Superior temporal gyrus (tissue), 1 donor: ENCODE data around the gene CTNNBIP1.
"Not testable (repeated sequence)": the region's sequence is repeated elsewhere in the genome, so short reads cannot be mapped to it uniquely, and the experiment has no call there.

Experiments
- DNase-seq: peaks from one replicate; pipeline ENCODE4 v3.0.0-alpha.2; 2016; ENCODE audit errors: extremely low spot score

Gene CTNNBIP1

DNA sequence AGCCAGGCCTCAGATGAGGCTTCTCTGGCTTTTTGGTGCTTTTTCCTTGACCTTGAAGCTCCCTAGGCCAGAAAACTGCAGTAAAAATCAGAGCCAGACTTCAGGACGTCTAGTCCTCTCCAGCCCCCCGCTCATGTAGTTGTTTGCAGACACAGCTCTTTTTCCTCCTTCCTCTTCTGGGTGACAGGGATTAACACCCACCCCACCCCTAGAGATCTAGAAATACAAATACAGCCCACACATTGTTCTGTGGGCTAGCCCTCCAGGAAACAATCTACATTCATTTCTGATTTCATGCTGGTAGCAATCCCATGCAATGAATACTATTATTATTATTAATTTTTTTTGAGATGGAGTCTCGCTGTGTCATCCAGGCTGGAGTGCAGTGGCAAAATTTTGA lies 76.4 kb downstream of the CTNNBIP1 start:
- DNase-seq = no peak

- DNase-seq = no peak
Observed at GRCh38 chr1:9827558-9828185, 82.4 kb downstream of the CTNNBIP1 start.

DNA sequence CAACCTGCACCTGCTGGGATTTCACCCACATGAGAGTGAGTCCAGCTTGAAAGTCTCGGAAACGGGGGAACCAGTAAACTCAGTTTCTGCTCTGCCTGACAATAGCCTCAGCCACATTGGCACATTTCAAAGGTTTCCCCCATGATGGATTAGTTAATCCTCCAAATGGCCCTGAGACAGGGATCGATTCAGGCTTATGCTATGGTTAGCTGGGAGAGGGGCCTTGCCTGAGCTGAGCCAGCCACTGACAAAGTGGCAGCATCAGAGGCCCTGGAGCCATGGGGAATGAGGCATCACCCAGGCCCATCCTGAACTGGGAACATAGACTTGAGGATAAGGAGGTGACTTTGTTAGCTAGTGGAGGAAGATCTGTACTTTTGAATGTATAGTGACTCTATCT lies 83.5 kb downstream of the CTNNBIP1 start:
- DNase-seq = no peak

- DNase-seq = no peak
Observed at GRCh38 chr1:9826087-9826486, 84.0 kb downstream of the CTNNBIP1 start.

DNA sequence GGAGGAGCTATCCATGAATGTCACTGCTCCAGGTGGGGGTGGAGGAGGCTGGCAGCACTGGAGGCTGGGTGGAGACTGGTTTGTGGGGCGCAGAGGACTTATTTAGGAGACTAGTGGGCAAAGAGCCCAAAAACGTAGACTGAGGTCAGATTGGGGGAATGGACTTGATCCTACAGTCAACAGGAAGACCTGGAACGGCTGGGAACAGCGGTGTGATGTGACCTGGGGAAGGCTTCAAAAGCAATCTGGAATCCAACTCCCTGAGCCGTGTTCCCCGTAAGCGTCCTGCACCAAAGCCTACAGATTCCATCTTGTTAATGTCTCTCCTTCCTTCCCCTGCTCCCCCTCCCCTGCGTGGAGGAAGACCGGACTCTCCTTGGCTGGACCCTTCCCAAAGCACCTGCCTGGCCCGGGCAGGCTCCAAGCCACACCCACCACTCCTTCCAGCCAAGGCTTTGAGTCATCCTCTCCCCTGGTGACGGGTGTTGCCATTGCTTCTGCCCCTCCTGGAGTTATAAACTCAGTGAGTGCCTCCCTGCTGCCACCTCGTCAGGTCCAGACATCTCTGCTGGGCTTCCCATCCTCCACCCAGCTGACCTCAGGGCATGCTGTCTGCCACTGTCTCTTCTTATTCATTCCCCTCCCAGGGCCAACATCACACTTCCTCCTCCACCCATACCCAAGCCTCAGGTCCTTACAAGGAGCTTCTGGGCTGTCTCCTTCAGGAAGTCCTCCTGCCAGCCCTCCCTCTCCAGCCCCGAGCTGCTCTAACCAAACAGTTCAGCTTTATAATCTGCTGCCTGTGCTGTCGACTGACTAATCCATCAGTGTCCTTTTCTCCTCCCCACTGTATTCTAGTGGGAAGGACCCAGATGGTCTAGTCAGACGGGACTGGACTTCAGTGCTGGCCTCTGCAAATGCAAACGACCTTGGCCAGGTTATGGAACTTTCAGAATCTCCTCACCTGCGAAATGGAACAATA lies 84.7 kb downstream of the CTNNBIP1 start:
- DNase-seq = peak; percentile 32

DNA sequence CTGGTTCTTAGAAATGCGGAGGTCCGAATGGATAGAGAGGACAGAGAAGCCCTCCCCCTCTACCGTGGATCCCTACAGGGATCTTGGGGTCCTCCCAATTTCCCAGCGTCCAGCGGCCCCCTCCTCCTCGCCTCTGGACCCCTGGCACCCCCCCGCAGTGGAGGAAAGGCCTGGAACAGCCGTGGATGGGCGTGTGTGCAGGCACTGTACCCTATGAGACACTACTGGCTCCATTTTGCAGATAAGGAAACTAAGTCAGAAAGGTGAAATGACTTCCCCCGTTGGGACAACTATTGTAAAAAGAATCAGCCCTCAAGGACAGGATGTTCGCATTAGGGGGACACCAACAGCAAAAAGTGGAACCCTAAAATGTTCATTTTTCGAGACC lies 85.4 kb downstream of the CTNNBIP1 start:
- DNase-seq = no peak

DNA sequence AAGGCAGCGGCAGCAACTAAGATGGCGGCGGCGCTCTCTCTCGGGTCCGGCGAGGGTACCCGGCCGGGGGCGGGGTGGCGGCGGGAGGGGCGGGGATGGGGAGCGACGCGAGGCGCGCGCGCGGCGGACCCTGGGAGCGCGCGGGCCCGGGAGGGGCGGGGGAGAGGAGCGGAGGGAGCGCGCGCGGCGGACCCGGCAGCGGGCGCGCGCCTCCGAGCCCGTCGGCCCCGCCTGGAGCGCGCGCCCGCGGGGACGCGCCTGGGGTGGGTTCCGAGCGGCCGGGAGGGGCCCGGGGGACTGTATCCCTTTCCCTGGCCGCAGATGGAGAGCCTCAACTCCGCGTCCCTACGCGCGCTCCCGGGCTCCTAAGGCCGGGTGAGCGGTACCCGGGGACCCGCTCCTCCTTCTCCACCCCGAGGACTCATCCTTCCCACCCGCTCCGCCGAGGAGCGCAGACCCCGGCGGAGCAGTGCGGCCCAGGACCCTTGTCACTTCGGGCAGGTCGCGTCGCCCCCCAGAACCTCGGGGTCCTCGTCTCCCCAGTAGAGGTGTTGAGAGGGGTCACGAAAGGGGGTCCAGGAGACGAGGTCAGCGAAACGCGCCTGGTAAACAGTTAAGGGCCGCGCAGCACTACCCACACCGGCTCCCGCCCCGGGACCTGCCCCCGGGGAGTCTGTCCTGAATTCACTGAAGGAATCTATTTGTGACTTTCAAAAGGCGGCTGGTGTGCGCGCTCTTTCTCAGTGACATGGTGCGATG lies 85.9 kb downstream of the CTNNBIP1 start, which contains the start of gene CLSTN1:
Gene CLSTN1, minus strand, starts transcription at position 23 of the 759 bp plus-strand sequence. CDS start 232 bp downstream, outside the sequence.
- peak; percentile 78 for DNase-seq

GRCh38 chr1:9823693-9823942 lies 86.5 kb downstream of the CTNNBIP1 start:
- no peak for DNase-seq

- DNase-seq = peak; percentile 72
Observed at GRCh38 chr1:9822897-9823692, 87.0 kb downstream of the CTNNBIP1 start.

- peak; percentile 38 for DNase-seq
Observed at GRCh38 chr1:9822490-9822889, 87.6 kb downstream of the CTNNBIP1 start.

DNA sequence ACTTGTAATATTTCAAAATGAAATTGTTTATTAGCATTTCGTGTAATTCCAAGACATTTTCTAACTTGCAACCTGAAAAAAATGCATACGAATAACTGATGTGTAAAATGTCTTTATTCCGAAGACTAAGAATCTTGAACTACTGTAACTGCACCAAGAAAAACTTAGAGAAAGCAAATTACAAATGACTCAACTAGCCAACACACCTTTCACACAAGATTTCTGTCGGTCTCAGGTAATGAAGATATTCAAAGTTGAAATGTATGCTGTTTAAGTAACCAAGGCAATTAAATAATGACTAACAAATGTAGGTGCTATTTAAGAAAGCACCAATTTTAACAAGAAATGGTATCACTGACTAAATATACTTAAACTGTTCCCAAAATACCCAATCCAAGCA lies 88.4 kb downstream of the CTNNBIP1 start:
- no peak for DNase-seq

DNA sequence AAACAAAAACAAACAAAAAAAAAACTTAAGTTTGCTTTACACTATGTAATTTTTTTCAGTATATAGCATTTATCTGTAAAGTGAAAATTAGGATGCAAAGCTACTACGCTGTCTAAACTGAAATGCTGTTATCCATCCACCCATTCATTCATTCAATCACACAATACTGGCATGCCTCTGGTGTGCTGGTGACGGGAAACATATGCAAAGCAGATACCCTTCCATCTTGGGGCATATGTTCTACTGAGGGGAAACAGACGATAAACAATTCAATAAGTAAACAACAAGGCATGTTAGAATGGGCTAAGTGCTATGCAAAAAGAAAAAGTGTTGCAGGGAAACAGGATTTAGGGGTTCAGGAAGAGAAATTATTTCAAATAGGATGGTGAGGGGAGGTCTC lies 89.5 kb downstream of the CTNNBIP1 start:
- no peak for DNase-seq

DNA sequence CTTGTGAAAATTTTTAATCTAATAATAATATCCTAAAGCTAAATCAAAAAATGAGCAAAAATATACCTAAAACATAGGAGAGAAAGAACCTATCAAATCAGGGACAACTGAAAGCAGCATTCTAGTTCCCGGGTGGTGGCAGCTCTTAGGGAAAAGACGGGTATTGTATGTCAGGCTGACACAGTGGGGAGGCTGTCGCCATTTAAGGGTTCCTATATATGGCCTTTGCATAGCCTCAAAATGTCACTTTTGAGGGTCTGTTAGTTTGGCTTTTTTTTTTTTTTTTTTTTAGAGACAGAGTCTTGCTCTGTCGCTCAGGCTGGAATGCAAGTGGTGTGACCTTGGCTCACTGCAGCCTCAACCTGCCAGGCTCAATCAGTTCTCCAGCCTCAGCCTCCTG lies 92.3 kb downstream of the CTNNBIP1 start:
- no peak for DNase-seq

GRCh38 chr1:9816199-9816598 lies 93.9 kb downstream of the CTNNBIP1 start:
- no peak for DNase-seq

DNA sequence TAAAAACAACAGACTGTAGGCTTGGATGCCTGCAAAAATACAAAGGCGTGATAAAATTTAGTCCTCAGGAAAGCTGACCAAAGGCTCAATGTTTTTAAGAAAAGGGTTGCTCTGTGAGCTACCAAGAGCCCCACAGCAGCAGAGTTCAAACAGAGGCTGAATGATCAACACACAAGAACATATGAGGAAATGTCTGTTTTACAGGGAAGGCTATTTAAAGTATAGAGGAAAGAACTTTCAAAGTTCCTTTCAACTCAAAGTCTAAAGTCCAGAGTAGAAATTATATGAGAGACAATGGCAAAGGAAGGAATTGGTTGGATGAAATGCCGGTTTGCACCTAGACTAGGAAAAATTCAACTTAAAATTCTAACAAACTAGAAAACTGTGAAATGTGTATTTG lies 94.9 kb downstream of the CTNNBIP1 start:
- DNase-seq = no peak

- DNase-seq = no peak
Observed at GRCh38 chr1:9814619-9815018, 95.5 kb downstream of the CTNNBIP1 start.

- DNase-seq = no peak
Observed at GRCh38 chr1:9811239-9811966, 98.7 kb downstream of the CTNNBIP1 start.

- DNase-seq = no peak
Observed at GRCh38 chr1:9809100-9809510, 101.0 kb downstream of the CTNNBIP1 start.

GRCh38 chr1:9808459-9808858 lies 101.6 kb downstream of the CTNNBIP1 start:
- DNase-seq = no peak

GRCh38 chr1:9807541-9807940 lies 102.5 kb downstream of the CTNNBIP1 start:
- DNase-seq = no peak

GRCh38 chr1:9805972-9806371 lies 104.1 kb downstream of the CTNNBIP1 start:
- DNase-seq = not testable (repeated sequence)
